Epithelial cell of esophagus (primary cell): ENCODE results near the gene FDX2.

Experiments used
- DNase-seq: peaks from one replicate; pipeline ENCODE4 v3.0.0; 2010; ENCODE audit warnings: low read depth
- H3K4me3 ChIP-seq: 2 replicates; pipeline ENCODE4 v1.5.1; 2011; ENCODE audit warnings: mild to moderate bottlenecking, low read length, control low read depth
- TF ChIP-seq, protein P1 (sequence below): IDR thresholded peaks from 2 replicates; pipeline ENCODE4 v1.5.1; 2011; ENCODE audit warnings: low read depth, mild to moderate bottlenecking, low read length, control low read depth, inconsistent platforms; ENCODE audit not compliant: insufficient read depth; ENCODE audit errors: missing control alignments

FDX2 gene

DNA sequence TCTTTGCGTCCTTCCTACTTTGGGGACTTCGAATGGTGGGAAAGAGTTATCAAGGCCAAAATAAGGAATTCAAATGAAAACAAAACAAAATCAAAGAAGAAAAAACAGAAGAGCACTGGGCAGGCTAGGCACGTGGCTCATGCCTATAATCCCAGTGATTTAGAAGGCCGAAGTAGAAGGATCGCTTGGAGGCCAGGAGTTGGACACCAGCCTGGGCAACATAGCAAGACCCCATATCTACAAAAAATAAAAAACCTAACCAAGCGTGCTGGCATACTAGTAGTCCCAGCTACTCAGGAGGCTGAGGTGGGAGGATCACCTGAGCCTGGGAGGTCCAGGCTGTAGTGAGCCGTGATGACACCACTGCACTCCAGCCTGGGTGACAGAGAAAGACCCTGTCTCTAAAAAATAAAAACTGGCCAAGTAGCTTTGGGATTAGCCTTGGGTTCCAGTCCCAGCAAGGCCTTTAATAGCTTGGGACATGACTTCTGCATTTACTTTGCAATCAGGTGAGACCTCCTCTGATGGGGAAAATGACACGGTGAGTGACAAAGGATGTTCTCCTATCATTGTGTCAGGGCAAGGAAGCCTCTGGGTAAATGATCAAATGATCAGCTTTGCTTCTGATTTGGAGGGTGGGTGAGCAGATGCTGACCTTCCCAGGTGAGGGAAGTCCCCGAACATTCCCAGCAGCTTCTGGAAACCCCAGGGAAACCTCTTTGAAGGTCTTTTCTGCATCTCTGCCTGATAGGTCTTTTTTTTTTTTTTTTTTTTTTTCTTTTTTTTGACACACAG lies 37.8 kb downstream of the FDX2 start:
- H3K4me3 ChIP-seq = no peak overlapping the region
- TF ChIP-seq, protein P1, sequence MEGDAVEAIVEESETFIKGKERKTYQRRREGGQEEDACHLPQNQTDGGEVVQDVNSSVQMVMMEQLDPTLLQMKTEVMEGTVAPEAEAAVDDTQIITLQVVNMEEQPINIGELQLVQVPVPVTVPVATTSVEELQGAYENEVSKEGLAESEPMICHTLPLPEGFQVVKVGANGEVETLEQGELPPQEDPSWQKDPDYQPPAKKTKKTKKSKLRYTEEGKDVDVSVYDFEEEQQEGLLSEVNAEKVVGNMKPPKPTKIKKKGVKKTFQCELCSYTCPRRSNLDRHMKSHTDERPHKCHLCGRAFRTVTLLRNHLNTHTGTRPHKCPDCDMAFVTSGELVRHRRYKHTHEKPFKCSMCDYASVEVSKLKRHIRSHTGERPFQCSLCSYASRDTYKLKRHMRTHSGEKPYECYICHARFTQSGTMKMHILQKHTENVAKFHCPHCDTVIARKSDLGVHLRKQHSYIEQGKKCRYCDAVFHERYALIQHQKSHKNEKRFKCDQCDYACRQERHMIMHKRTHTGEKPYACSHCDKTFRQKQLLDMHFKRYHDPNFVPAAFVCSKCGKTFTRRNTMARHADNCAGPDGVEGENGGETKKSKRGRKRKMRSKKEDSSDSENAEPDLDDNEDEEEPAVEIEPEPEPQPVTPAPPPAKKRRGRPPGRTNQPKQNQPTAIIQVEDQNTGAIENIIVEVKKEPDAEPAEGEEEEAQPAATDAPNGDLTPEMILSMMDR = no peak

DNA sequence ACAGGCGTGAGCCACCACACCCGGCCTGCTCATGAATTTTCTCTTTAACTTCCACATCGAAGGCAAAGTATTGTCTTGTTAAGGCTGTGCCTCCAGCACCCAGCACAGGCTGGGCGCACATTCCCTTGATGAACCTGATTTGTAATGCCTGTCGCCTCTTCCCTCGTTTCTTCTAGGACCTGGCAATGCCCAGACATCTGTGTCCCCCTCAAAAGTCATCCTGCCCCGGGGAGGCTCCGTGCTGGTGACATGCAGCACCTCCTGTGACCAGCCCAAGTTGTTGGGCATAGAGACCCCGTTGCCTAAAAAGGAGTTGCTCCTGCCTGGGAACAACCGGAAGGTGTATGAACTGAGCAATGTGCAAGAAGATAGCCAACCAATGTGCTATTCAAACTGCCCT lies 41.2 kb downstream of the FDX2 start:
- TF ChIP-seq, protein P1 = no peak
- H3K4me3 ChIP-seq = no peak overlapping the region
- no peak for DNase-seq

More for the DNA sequence above, 37.8 kb downstream of the FDX2 start:
- DNase-seq = no peak

DNA sequence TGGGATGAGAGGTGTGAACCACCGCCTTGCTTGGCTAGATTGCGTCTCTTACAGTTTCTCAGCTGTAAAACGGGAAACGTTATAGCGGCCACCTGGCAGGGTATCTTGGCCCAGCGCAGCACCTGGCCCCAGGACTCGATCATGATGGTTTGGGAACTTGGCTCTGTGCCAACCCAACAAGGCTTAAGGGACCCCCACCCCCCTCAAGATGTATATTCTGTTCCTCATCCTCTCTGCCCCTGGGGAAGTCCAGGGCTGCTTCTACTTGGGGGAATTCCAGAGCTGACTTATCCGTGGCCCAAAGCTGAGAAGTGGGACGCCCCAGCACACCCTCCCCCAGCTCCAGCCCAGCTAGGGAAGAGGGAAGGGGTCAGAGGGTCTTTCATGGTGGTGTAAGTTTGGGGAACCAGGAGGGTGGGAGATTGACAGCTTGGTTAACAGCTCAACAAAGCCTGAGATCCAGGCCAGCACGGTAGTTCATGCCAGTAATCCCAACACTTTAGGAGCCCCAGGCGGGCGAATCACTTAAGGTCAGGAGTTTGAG lies 44.2 kb downstream of the FDX2 start:
- TF ChIP-seq, protein P1 = no peak
- no peak overlapping the region for H3K4me3 ChIP-seq
- no peak for DNase-seq

DNA sequence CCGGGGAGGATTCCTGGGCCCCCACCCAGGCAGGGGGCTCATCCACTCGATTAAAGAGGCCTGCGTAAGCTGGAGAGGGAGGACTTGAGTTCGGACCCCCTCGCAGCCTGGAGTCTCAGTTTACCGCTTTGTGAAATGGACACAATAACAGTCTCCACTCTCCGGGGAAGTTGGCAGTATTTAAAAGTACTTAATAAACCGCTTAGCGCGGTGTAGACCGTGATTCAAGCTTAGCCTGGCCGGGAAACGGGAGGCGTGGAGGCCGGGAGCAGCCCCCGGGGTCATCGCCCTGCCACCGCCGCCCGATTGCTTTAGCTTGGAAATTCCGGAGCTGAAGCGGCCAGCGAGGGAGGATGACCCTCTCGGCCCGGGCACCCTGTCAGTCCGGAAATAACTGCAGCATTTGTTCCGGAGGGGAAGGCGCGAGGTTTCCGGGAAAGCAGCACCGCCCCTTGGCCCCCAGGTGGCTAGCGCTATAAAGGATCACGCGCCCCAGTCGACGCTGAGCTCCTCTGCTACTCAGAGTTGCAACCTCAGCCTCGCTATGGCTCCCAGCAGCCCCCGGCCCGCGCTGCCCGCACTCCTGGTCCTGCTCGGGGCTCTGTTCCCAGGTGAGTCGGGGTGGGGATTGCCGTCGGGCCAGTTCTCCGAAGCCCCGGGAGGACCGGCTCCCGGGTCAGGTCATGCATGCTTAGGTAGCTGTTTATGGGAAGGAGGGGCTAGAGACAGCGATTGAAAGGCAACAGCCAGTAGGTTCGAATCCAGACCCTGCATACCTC lies 45.0 kb downstream of the FDX2 start, which contains the start of gene ICAM1:
Gene ICAM1 (plus strand): TSS at position 505 of the 779 bp plus-strand sequence. CDS start 40 bp downstream, at position 545.
- H3K4me3 ChIP-seq = peak within 1 kb of the TSS; percentile 39
- DNase-seq = no peak

DNA sequence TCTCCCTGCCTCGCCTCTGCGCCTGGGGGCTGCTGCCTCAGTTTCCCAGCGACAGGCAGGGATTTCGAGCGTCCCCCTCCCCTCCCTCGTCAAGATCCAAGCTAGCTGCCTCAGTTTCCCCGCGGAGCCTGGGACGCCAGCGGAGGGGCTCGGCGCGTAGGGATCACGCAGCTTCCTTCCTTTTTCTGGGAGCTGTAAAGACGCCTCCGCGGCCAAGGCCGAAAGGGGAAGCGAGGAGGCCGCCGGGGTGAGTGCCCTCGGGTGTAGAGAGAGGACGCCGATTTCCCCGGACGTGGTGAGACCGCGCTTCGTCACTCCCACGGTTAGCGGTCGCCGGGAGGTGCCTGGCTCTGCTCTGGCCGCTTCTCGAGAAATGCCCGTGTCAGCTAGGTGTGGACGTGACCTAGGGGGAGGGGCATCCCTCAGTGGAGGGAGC lies 45.6 kb downstream of the FDX2 start:
- DNase-seq = no peak
- TF ChIP-seq, protein P1 = no peak
- H3K4me3 ChIP-seq = peak overlapping the region; percentile 39

More for the DNA sequence above, 45.0 kb downstream of the FDX2 start, which contains the start of gene ICAM1:
- TF ChIP-seq, protein P1 = no peak

DNA sequence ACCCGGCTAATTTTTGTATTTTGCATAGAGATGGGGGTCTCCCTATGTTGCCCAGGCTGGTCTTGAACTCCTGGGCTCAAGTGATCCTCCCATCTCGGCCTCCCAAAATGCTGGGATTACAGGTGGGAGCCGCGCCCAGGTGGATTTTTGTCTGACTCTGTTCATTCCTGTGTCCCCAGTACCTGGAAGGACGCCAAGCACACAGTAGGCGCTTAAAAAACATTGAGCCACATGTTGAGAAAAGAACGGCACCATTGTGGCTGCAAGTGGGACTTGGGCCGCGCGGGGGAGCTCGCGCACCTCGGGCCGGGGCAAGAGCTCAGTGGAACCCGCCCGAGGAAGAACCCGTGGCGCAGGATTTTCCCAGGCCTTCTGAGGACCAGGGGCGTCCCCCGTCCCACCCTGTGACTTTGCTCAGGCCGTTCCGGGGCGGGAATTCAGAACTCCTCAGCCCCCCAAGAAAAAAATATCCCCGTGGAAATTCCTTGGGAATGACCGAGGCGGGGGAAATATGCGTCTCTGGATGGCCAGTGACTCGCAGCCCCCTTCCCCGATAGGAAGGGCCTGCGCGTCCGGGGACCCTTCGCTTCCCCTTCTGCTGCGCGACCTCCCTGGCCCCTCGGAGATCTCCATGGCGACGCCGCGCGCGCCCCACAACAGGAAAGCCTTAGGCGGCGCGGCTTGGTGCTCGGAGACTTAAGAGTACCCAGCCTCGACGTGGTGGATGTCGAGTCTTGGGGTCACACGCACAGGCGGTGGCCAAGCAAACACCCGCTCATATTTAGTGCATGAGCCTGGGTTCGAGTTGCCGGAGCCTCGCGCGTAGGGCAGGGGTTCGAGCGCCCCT lies 46.3 kb downstream of the FDX2 start:
- peak overlapping the region; percentile 39 for H3K4me3 ChIP-seq
- TF ChIP-seq, protein P1 = peak; percentile 86
- DNase-seq = peak; percentile 76
